Right atrium auricular region (tissue), 2 donors: ENCODE data around the gene AGTR1. TPM values are rescaled to one million over a fixed set of nuclear protein-coding genes. Genes with fewer than 3 reads are reported as not detected.

Experiments used
- DNase-seq: peaks from one replicate; pipeline ENCODE4 v3.0.0-alpha.2; 2019; ENCODE audit warnings: low spot score
- H3K27ac ChIP-seq, 2 donors: fragments of 200-600 bp; sonication (generic); 1 replicate in 1 of 2; 2 replicates in 1 of 2; pipeline ENCODE4 v1.5.1; 2016 to 2019
- H3K27me3 ChIP-seq, 2 donors: fragments of 200-600 bp; sonication (generic); one replicate each; pipeline versions ENCODE4 v1.5.1 to v1.6.0; 2017 to 2019
- H3K36me3 ChIP-seq: fragments of 200-600 bp; sonication (generic); one replicate; pipeline ENCODE4 v1.5.1; 2016
- H3K4me1 ChIP-seq, 2 donors: fragments of 200-600 bp; sonication (generic); one replicate each; pipeline versions ENCODE4 v1.5.1 to v1.6.0; 2017 to 2019
- H3K4me3 ChIP-seq, 2 donors: fragments of 200-600 bp; sonication (generic); 1 replicate in 1 of 2; 2 replicates in 1 of 2; pipeline ENCODE4 v1.5.1; 2017 to 2019; ENCODE audit warnings: mild to moderate bottlenecking in 1 of 2, moderate library complexity in 1 of 2
- H3K9me3 ChIP-seq, 2 donors: fragments of 200-600 bp; sonication (generic); one replicate each; pipeline ENCODE4 v1.5.1; 2019
- CTCF ChIP-seq, 2 donors: fragments of 200-600 bp; sonication (generic); IDR thresholded peaks; one replicate each; pipeline ENCODE4 v1.5.1; 2019; ENCODE audit warnings: antibody characterized with exemption in 2 of 2
- total RNA-seq, 2 donors: library from RNA; depleted of rRNA; stranded (reverse); fragments of >200 nt; gene quantifications; one replicate each; pipeline ENCODE4 v1.1.0, GENCODE V29; 2016

AGTR1 gene
- total RNA-seq, 2 donors from 2014 or later, result 22.6 to 35.2 TPM

- Histone ChIP-seq H3K36me3 (no peaks in the 10 kb centered on the region), H3K27ac (no peak overlapping the region), H3K4me3 (no peak overlapping the region), H3K9me3 (peaks cover 0 to 5% of the 10 kb centered on the region in 2 donors), H3K4me1 (no peaks in the 10 kb centered on the region), H3K27me3 (no peaks in the 10 kb centered on the region)
- no peak for TF ChIP-seq CTCF (IDR thresholded peaks at IDR 0.05)
- DNase-seq, result no peak
Measured at GRCh38 chr3:148790851-148791735, 93.4 kb downstream of the AGTR1 start.

- Histone ChIP-seq H3K9me3 (no peaks in the 10 kb centered on the region), H3K27me3 (no peaks in the 10 kb centered on the region), H3K36me3 (no peaks in the 10 kb centered on the region), H3K4me3 (no peak overlapping the region), H3K4me1 (no peaks in the 10 kb centered on the region), H3K27ac (no peak overlapping the region)
- DNase-seq, result no peak
- TF ChIP-seq CTCF (IDR thresholded peaks at IDR 0.05), result no peak
Measured at GRCh38 chr3:148791920-148792319, 94.2 kb downstream of the AGTR1 start.

GRCh38 chr3:148792516-148792915 is 94.8 kb downstream of the AGTR1 start:
- no peak overlapping the region for H3K4me3 ChIP-seq
- no peak for DNase-seq
- TF ChIP-seq CTCF (IDR thresholded peaks at IDR 0.05), result no peak
- H3K27me3 ChIP-seq, result no peaks in the 10 kb centered on the region
- no peaks in the 10 kb centered on the region for H3K9me3 ChIP-seq
- no peaks in the 10 kb centered on the region for H3K36me3 ChIP-seq
- no peak overlapping the region for H3K27ac ChIP-seq
- H3K4me1 ChIP-seq, result no peaks in the 10 kb centered on the region

Other genes with a start within 250 kb of the AGTR1 start
- gene CPB1, start 129.9 kb downstream of the AGTR1 start, total RNA-seq, result under 1 TPM in 1 of 2 donors, not detected in 1; 0.41 TPM
- 1 to 10 TPM; 1.3 to 5.1 TPM for gene CPA3, start 167.4 kb downstream of the AGTR1 start, total RNA-seq